Tibial nerve (tissue), 4 donors: ENCODE data around the gene OPCML. TPM values are rescaled to one million over a fixed set of nuclear protein-coding genes. Genes with fewer than 3 reads are reported as not detected.

Experiments
- DNase-seq, 2 donors: peaks; one replicate each; pipeline ENCODE4 v3.0.0-alpha.2; 2019; ENCODE audit warnings: low spot score in 2 of 2
- H3K27ac ChIP-seq, 4 donors: fragments of 200-600 bp; sonication (generic) in 3 of 4; one replicate each; pipeline ENCODE4 v1.5.1; 2017 to 2019; ENCODE audit warnings: mild to moderate bottlenecking in 1 of 4
- H3K27me3 ChIP-seq, 2 donors: fragments of 200-600 bp; sonication (generic) in 1 of 2; one replicate each; pipeline versions ENCODE4 v1.5.1 to v1.6.0; 2017 to 2019
- H3K36me3 ChIP-seq, 3 donors: fragments of 200-600 bp; sonication (generic); one replicate each; pipeline ENCODE4 v1.5.1; 2018 to 2019
- H3K4me1 ChIP-seq, 4 donors: fragments of 200-600 bp; sonication (generic) in 3 of 4; one replicate each; pipeline ENCODE4 v1.5.1; 2017 to 2019
- H3K4me3 ChIP-seq, 4 donors: fragments of 200-600 bp; sonication (generic) in 3 of 4; one replicate each; pipeline ENCODE4 v1.5.1; 2017 to 2019; ENCODE audit warnings: mild to moderate bottlenecking in 1 of 4, moderate library complexity in 1 of 4
- H3K9me3 ChIP-seq, 4 donors: fragments of 200-600 bp; sonication (generic) in 3 of 4; one replicate each; pipeline ENCODE4 v1.5.1; 2017 to 2019
- CTCF ChIP-seq, 5 experiments: fragments of 200-600 bp in 3 of 5; fragments of 450-650 bp in 2 of 5; sonication (generic) in 3 of 5; IDR thresholded peaks; one replicate each; pipeline ENCODE4 v1.5.1; 2016 to 2019; ENCODE audit warnings: antibody characterized with exemption in 5 of 5, mild to moderate bottlenecking in 3 of 5, moderate library complexity in 2 of 5
- EP300 ChIP-seq, 2 donors: sonication (generic); formaldehyde crosslinking; IDR thresholded peaks; one replicate each; pipeline ENCODE4 v1.6.1; 2017; ENCODE audit warnings: antibody characterized with exemption in 2 of 2, mild to moderate bottlenecking in 1 of 2
- POLR2A ChIP-seq, 2 donors: fragments of 450-650 bp; IDR thresholded peaks; one replicate each; pipeline ENCODE4 v1.6.1; 2017; ENCODE audit warnings: antibody characterized with exemption in 2 of 2, mild to moderate bottlenecking in 2 of 2, moderate library complexity in 2 of 2
- WGBS, 2 donors: methylation state at CpG; one replicate each; pipeline ENCODE4 v1.1.5; 2018; 5-methylcytosine and 5-hydroxymethylcytosine counted together
- total RNA-seq, 4 donors: library from RNA; depleted of rRNA; stranded (reverse); fragments of >200 nt; gene quantifications; one replicate each; pipeline ENCODE4 v1.1.0, GENCODE V29; 2016

Gene OPCML
- total RNA-seq, 4 donors from 2014 or later: 1.0 to 10.8 (median 1.9) TPM

- Histone ChIP-seq H3K9me3 (peaks cover 0 to 10% (median 0%) of the 10 kb centered on the region in 4 donors), H3K4me1 (peaks cover 0 to 4% (median 0%) of the 10 kb centered on the region in 4 donors), H3K27ac (no peak overlapping the region), H3K27me3 (no peaks in the 10 kb centered on the region), H3K36me3 (no peaks in the 10 kb centered on the region), H3K4me3 (no peak overlapping the region)
- TF ChIP-seq POLR2A (IDR thresholded peaks at IDR 0.05): no peak
- TF ChIP-seq EP300 (IDR thresholded peaks at IDR 0.05): no peak
- TF ChIP-seq CTCF (IDR thresholded peaks at IDR 0.05): no peak
- no peak for DNase-seq
- 54 to 60% methylated on average over 3 of the region's 3 CpGs for WGBS, 2 donors
Measured at GRCh38 chr11:132685174-132685611, 847.1 kb downstream of the OPCML start.

GRCh38 chr11:132683602-132684001 lies 848.7 kb downstream of the OPCML start:
- H3K36me3 ChIP-seq: no peaks in the 10 kb centered on the region
- H3K4me1 ChIP-seq: no peaks in the 10 kb centered on the region
- 96% methylated on average over 2 of the region's 2 CpGs for WGBS, 2 donors
- DNase-seq: no peak
- no peak overlapping the region for H3K27ac ChIP-seq
- H3K27me3 ChIP-seq: no peaks in the 10 kb centered on the region
- H3K4me3 ChIP-seq: no peak overlapping the region
- H3K9me3 ChIP-seq: peaks cover 0 to 11% (median 0%) of the 10 kb centered on the region in 4 donors
- TF ChIP-seq CTCF (IDR thresholded peaks at IDR 0.05) (no peak), EP300 (IDR thresholded peaks at IDR 0.05) (no peak), POLR2A (IDR thresholded peaks at IDR 0.05) (no peak)

GRCh38 chr11:132681971-132682370 lies 850.3 kb downstream of the OPCML start:
- Histone ChIP-seq H3K4me1 (no peaks in the 10 kb centered on the region), H3K9me3 (peaks cover 0 to 17% (median 0%) of the 10 kb centered on the region in 4 donors), H3K36me3 (no peaks in the 10 kb centered on the region), H3K27ac (no peak overlapping the region), H3K4me3 (no peak overlapping the region), H3K27me3 (no peaks in the 10 kb centered on the region)
- 81 to 88% methylated on average over 7 of the region's 7 CpGs for WGBS, 2 donors
- no peak for DNase-seq
- no peak for TF ChIP-seq CTCF (IDR thresholded peaks at IDR 0.05)
- TF ChIP-seq POLR2A (IDR thresholded peaks at IDR 0.05): no peak
- no peak for TF ChIP-seq EP300 (IDR thresholded peaks at IDR 0.05)

GRCh38 chr11:132680584-132680983 lies 851.7 kb downstream of the OPCML start:
- no peaks in the 10 kb centered on the region for H3K27me3 ChIP-seq
- H3K4me3 ChIP-seq: no peak overlapping the region
- H3K9me3 ChIP-seq: peaks cover 0 to 17% (median 0%) of the 10 kb centered on the region in 4 donors
- no peak for DNase-seq
- TF ChIP-seq CTCF (IDR thresholded peaks at IDR 0.05) (no peak), POLR2A (IDR thresholded peaks at IDR 0.05) (no peak), EP300 (IDR thresholded peaks at IDR 0.05) (no peak)
- WGBS, 2 donors: 89 to 90% methylated on average over 12 of the region's 12 CpGs
- H3K36me3 ChIP-seq: no peaks in the 10 kb centered on the region
- H3K27ac ChIP-seq: no peak overlapping the region
- no peaks in the 10 kb centered on the region for H3K4me1 ChIP-seq

GRCh38 chr11:132674151-132674550 lies 858.1 kb downstream of the OPCML start:
- Histone ChIP-seq H3K36me3 (no peaks in the 10 kb centered on the region), H3K27ac (no peak overlapping the region), H3K27me3 (no peaks in the 10 kb centered on the region), H3K4me3 (no peak overlapping the region), H3K4me1 (no peaks in the 10 kb centered on the region), H3K9me3 (peaks cover 0 to 6% (median 0%) of the 10 kb centered on the region in 4 donors)
- no peak for DNase-seq
- 57 to 59% methylated on average over 4 of the region's 4 CpGs for WGBS, 2 donors
- TF ChIP-seq CTCF (IDR thresholded peaks at IDR 0.05): no peak
- peak in 1 of 2 donors; percentile 31 for TF ChIP-seq EP300 (IDR thresholded peaks at IDR 0.05)
